OCI-LY7 (cell line): ENCODE measurements around the gene MRGPRX2.

ENCODE experiments used
- CTCF ChIP-seq: fragments of 200-600 bp; sonication (generic); conservative IDR thresholded peaks from 2 replicates; pipeline ENCODE4 v1.5.1; 2014; ENCODE audit warnings: mild to moderate bottlenecking, antibody characterized with exemption, low read length, moderate library complexity, mixed read lengths
- EZH2phosphoT487 ChIP-seq: fragments of 200-600 bp; sonication (generic); IDR thresholded peaks from 2 replicates; pipeline ENCODE4 v1.6.1; 2018; ENCODE audit warnings: low read depth, borderline replicate concordance, mild to moderate bottlenecking, mixed run types, antibody characterized with exemption, low read length, moderate library complexity, mixed read lengths

GRCh38 chr11:19050281-19050680, 10.2 kb downstream of the MRGPRX2 start:
- no peak for TF ChIP-seq CTCF
- TF ChIP-seq EZH2phosphoT487 = no peak
